NCI-H82 treated with DMSO at 0.1 percent for 48 hours (cell line): ENCODE measurements around the gene GABARAP.

Experiments
- DNase-seq: peaks from one replicate; lab custom pipeline; 2025; ENCODE audit not compliant: unreplicated experiment; lab: John Stamatoyannopoulos, UW

Gene GABARAP

DNA sequence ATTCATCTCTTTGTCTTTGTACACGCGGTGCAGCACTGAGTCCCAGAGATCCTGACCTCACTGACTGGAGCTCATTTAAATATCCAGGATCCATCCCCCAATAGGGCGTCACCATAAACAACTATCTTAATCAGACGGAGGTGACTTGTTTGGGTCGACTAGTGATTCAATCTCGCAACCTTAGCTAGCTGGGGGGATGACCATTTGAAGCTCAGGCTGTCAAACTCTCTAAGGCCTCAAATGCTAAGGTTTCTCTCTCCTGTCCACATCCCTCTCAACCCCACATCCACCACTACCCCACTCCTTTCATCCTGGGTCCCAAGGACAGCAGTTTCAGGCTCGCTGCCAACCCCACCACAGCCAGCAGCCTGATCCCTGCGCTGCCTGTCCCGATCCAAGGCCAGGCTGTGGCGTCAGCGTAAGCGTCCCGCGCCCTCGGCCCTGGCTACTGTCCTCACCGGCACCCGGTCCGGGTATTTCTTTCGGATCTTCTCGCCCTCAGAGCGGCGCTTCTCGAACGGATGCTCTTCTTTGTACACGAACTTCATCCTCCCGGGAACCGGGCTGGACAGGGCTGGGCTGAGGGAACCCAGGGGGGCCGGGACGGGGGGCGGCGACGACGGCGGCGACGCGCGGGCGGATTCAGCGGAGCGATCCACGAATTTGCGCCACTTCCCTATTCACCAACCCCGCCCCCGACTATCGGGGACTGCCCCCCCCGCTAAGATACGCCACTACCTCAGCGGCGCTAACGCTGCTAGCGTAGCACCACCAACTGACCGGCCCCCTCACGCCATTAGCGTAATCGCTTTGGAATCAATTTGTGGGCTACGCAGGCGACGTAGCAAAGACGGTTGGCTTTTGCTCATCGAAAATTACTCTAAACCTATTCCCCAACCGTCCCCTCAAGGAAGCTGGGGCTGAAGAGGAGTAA is at the start of gene GABARAP:
TSS of gene GABARAP (minus strand) at position 667 of the 934 bp plus-strand sequence. CDS start at position 548, 119 bp downstream.
- peak; percentile 87 for DNase-seq

DNA sequence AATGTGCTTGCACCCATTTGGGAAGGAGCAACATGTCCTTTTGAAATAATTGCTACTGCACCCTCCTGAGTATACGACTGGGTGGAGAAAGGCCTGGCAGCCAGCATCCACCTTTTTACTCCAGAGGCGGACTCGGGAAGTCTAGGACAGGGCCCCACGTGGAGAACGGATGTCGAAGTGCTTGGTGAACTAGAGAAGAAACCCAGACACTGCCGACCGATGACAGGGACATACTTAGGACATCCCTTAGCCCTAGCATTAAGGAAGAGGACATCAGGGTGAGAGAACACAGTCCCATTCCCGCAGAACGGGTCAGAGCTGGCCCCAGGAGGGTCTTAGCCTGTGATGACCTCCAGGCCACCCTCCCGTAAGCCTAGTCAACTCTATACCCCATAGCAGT is 48.4 kb upstream of the GABARAP start:
- no peak for DNase-seq

DNA sequence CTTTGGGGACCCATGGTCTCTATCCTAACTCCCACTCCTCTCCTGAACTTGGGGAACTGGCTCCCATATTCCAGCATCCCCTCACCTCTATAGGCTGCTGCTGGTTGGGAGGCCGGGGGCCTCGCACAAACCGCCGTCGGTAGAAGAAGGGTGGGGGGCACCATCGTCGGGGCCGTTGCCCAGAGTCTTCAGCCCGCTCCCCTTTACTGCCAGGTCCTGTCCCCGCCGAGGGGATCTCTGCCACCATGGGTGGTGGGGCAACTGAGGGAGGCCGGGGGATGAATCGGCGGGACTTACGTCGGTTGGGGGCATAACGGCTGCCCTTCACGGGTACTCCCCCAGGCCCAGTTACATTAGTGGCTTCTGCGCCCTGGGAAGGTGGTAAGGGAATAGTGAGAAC is 47.9 kb upstream of the GABARAP start:
- no peak for DNase-seq

DNA sequence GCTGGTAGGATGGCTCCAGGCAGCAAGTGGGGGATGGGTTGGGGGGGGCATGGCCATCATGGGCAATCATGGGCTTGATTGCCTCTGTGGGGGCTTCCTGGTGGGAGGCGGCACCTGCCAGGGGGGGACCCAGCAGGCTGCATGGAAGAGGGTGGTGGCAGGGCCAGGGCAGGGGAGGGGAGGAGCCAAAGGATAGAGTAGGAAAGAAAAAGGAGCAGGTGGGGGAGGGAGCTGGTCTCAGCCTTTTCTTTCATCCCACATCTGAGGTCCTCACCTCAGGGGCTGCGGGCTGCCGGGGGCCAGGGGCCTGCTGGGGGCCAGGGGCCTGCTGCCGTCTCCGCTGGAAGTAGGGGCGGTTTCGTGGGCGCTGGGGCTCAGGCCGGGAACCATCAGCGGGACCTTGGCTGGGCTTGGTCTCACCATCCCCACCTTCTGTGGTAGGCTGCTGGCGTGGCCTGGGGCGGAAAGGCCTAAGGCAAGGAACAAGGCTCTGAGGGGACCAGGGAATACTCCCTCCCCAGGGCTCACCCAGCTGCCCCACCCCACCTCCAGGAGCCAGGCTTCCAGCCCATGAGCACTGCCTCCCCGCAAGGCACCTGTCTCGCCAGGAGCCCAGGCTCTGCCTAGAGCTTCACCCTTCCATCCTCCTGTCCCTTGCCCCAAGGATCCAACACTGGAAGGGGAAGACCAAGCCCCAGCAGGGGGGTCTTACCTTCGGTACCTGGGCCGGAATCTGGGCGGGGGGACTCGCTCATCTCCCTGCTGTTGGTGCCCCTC is 47.2 kb upstream of the GABARAP start:
- no peak for DNase-seq

DNA sequence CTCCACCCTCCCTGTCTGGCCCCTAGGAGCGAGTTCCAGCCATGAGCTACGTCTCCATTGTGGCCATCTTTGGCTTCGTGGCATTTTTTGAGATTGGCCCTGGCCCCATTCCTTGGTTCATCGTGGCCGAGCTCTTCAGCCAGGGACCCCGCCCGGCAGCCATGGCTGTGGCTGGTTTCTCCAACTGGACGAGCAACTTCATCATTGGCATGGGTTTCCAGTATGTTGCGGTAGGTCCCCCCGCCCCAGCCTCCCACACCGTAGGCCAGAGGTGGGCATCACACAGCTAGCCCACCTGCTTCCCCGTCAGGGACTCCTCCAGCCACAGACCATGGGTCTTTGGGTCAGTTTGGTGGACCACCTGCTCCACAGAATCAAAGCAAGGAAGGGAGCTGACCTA is 43.4 kb upstream of the GABARAP start:
- no peak for DNase-seq

DNA sequence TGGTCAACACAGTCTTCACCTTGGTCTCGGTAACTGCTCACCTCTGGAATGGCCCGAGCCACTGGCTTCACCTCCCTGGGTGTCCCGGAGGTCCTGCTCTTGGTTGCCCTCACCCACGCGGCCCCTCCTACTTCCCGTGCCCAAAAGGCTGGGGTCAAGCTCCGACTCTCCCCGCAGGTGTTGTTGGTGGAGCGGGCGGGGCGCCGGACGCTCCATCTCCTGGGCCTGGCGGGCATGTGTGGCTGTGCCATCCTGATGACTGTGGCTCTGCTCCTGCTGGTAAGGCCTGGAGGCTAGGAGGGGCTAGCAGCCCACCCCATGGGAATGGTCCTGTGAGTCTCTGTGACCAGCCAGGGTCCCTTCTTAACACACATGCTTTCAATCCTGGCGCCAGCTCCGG is 42.7 kb upstream of the GABARAP start:
- no peak for DNase-seq

DNA sequence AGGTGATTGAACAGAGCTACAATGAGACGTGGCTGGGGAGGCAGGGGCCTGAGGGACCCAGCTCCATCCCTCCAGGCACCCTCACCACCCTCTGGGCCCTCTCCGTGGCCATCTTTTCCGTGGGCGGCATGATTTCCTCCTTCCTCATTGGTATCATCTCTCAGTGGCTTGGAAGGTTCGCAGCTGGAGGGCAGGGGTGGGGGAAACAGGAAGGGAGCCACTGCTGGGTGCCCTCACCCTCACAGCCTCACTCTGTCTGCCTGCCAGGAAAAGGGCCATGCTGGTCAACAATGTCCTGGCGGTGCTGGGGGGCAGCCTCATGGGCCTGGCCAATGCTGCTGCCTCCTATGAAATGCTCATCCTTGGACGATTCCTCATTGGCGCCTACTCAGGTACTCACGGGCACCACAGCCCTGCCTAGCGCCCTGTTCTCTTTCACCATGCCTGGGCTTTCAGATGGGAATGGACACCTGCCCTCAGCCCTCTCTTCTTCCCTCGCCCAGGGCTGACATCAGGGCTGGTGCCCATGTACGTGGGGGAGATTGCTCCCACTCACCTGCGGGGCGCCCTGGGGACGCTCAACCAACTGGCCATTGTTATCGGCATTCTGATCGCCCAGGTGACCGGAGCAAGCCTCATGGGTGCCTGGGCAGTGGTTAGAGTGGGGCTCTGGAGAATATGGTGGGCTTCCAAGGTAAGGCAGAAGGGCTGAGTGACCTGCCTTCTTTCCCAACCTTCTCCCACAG is 41.4 kb upstream of the GABARAP start:
- DNase-seq = no peak

DNA sequence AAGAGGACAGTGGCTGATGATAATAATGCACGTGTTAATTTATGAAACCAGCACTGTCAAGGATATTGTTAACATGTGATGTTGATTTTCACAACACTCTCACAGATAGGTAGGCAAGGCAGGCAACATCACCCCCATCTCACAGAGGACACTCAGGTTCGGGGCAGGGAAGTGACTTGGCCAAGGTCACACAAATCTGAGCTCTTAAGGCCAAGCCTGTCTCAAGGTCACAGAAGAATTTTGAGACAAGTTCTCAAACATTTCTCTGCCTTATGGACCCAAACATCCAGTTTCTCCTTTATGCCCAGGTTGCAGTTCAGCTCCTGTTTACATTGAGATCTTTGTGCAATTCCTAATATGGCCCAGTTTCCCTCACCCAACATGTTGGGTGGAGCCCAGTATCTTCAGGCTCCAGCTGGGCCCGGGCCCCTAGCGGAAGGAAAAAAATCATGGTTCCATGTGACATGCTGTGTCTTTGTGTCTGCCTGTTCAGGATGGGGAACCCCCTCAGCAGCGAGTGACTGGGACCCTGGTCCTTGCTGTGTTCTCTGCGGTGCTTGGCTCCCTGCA is 40.6 kb upstream of the GABARAP start:
- DNase-seq = no peak

DNA sequence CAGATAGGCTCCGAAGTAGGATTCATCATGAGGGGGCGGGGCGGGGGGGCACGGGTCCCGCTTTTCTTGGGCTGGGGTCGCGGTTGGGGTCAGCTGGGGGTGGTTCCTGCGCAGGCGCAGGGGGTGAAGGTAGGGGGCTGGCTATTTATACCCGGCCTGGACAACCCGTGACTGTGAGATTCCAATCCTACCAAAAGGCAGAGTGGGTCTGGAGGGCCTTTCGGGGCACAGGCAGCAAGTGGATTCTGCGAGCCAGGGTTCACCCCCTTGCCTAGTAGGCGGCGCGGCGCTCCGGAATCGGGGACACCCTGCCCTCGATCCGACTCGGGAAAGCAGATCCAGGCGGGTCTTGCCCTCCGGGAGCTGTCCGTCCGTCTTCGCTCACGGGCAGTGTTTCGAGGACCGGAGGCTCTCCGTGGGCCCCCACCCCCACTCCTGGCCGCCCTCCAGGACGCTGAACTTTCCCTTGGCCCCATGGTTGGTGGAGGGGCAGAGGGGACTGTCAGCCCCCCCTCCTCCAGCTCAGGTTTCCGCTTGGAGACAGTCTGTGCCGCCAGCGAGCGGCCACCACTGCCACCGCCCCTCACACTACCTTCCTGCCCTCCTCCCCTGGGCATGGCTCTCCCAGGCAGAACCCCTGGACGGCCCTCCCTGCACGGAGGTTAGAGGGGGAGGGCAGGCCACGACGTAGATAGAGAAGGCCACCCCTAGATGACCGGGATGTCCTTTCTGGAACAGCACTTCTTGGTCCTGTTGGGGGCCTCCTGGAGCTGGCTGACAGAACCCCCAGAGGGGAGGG is 39.9 kb upstream of the GABARAP start:
- DNase-seq = no peak

DNA sequence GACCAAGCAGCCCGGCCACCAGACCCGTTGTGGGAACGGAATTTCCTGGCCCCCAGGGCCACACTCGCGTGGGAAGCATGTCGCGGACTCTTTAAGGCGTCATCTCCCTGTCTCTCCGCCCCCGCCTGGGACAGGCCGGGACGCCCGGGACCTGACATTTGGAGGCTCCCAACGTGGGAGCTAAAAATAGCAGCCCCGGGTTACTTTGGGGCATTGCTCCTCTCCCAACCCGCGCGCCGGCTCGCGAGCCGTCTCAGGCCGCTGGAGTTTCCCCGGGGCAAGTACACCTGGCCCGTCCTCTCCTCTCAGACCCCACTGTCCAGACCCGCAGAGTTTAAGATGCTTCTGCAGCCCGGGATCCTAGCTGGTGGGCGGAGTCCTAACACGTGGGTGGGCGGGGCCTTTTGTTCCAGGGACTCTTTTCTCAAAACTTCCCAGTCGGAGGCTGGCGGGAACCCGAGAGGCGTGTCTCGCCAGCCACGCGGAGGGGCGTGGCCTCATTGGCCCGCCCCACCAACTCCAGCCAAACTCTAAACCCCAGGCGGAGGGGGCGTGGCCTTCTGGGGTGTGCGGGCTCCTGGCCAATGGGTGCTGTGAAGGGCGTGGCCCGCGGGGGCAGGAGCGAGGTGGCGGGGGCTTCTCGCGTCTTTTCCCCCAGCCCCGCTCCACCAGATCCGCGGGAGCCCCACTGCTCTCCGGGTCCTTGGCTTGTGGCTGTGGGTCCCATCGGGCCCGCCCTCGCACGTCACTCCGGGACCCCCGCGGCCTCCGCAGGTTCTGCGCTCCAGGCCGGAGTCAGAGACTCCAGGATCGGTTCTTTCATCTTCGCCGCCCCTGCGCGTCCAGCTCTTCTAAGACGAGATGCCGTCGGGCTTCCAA is 39.1 kb upstream of the GABARAP start, which contains the start of gene SLC2A4:
TSS of gene SLC2A4 (plus strand) at position 645 of the 879 bp plus-strand sequence. CDS start at position 862, 217 bp downstream.
- DNase-seq = peak; percentile 96

DNA sequence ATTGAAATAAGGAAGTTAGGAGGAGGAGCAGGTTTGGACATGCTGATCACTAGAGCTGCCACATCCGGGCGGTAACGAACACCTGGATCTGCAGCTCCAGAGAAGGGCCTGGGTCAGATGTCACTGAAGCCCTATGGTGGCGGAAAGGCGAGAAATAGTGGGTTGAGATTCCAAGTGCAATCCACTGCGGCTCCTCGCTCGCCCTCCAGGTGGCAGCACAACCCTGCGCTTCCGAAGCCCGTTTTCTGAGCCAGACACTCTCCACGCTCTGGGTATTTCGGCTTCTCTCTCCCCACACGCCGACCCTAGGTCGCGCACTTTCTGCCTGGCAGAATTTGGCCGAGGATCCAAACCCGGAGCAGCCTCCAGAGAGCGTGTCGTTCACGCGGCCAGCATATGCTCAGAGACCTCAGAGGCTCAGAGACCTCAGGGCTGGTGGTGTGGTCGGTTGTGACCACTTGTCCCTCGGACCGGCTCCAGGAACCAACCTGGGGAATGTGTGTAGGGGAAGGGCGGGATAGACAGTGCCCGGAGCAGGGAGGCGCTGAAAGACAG is 38.3 kb upstream of the GABARAP start:
- peak; percentile 94 for DNase-seq

DNA sequence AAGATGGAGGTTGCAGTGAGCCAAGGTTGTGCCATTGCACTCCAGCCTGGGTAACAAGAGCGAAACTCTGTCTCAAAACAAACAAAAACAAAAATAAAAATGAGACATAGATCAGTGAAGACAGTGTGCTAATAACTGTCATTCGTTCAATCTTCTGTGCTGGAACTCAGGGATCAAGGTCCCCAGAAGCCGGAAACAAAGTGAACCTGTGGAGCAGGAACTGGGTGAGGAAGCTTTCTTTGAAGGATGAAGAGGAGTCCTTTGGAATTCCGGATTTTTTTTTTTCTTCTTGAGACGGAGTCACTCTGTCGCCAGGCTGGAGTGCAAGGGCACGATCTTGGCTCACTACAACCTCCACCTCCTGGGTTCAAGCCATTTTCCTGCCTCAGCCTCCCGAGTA is 37.2 kb upstream of the GABARAP start:
- DNase-seq = no peak

DNA sequence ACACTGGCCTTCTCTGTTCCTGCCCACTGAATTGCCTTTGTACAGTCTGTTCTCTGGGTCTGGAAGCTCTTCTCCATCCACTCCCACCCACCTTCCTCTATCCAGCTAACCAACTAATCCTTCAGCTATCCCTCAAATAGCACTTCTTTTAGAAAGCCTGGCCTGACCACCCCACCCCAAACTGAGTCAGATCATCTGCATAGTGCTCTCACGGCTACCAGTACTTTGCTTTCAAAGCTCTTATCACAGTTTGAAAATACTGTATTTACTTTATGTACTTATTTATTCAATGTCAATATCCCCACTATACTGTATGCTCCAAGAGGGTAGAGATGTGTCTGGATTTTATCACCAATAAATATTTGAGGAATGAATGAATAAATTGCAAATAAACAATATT is 24.5 kb upstream of the GABARAP start:
- DNase-seq = no peak

DNA sequence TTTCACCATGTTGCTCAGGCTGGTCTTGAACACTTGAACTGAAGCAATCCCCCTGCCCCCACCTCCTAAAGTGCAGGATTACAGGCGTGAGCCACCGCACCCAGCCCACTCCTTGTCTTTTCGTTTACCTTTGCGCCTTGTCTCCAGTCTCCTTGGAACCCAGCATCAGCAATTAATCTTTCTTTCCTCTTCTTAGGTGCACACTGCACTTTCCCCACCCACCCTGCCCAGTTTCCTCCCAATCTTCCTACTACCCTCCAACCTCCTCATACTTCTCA is 21.5 kb upstream of the GABARAP start:
- DNase-seq = peak; percentile 16

DNA sequence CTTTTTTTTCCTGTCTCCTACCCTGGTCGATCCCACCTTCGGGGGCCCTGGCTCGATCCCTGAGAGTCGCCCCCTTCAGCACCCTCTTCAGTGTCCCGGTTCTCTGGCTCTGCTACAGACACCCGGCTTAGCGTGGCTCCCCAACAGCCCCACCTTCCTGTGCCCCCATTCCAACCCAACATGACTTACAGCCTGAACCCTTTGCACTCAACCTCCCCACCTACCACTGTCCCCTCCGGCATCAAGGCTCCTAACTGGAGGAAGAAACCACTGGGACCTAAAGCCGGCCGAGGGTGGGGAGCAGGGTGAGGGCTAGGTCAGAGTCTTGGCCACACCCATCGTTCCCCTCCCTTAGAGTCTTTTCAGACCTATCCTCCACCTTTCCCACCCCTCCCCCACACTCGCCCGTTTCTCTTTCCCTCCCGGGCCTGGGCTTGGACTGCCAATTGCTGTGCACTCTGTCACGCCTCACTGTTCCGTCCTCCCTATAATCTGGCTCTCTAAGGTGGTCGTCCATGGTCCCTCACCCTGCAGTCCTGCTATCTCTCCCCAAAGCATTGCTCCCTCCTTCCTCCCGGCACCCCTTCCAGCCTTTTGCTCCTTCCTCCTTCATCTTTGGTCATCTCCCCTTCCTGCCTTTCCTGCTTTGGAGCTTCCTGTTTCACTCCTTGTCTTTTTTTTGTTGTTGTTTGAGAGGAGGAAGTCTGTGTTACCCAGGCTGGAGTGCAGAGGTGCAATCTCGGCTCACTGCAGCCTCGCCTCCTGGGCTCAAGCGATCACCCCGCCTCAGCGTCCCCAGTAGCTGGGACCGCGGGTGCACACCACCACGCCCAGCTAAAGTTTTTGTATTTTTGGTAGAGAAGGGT is 20.9 kb upstream of the GABARAP start:
- no peak for DNase-seq

DNA sequence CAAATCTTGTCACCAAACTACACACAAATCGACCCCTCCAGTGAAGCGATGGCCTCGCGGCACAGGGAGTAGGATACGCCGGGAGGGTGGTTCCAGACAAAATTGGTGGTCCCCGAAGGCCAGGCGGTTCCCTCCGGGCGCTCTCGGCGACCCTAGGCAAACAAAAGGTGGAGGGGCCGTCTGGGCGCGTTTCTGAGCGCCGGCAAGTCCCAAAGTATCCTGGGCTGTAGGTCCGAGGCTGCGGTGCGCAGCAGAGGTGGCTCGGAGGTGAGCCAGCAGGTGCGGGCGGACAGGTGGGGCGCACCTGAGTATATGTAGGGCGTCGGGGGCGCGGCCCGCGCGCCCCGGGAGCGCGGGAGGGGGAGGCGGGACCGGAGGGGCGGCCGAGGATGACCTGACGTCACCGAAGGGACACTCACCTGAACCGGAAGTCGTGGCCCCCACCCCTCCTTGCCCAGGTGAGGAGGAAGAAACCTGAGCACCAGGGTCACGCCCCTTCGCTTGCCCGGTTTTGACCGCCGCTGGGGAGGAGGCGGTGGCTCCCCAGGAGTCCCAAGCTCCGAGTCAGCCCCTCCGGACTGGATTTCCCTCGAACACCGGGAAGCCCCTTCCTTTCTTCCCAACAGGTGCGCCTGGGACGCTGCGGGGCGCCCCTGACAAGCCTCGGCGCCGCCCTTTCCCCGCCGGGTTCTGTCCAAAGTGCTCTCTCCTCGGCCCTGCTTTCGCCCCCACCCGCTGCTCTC is 20.1 kb upstream of the GABARAP start, which contains the start of gene CLDN7:
TSS of gene CLDN7 (minus strand) at position 287 of the 743 bp plus-strand sequence. CDS start 435 bp downstream, outside the sequence.
- no peak for DNase-seq
